HG02981 (cell line): ENCODE results near the gene RAB3B.
"Not testable (repeated sequence)": the region's sequence is repeated elsewhere in the genome, so short reads cannot be mapped to it uniquely, and the experiment has no call there.

Experiments used
- ATAC-seq: cut with Tn5 transposase; IDR thresholded peaks from one replicate; pipeline ENCODE4 v1.9.1; 2021; ENCODE audit warnings: mild to moderate bottlenecking, moderate library complexity; ENCODE audit not compliant: unreplicated experiment

RAB3B gene

DNA sequence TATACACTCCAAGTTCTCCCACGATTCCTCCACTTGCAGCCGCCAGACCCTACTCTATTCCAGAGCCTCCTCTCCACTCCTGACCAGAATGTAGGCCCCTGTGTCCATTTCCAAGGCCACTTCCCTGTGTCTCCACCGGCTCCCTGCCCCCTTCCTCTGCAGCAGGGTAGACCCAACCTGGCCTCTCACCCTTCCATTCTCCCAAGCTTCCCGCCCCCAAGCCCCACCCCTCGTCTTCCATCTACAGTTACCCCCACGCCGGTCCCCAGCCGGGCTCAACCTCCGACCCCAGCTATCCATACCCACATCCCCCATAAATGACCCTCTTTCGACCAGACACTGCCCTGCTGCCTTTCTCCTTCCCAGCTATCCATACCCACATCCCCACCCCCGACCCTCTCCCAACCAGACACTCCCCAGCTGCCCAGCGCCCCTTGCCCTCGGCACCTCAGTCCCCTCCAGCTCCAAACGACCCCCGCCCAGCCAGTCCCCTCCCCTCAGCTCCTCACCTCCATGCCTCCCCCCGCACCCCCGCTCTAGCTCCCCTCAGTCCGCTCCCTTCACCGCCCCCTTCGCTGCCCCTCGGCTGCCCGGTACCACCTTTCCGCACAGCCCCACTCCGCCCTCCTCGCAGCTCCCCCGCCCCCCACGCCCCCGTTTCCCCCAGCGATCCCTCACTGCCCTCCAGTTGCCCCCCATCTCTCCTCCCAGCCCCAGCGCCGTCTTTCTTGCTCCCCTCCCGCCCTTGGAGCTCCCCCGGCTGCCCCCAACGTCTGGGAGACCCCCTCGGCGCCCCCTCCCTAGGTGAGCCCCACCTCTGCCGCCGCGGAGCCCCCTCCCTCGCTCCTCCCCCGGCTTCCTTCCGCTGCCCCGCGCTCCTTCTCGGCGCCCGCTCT is 670 bp downstream of the RAB3B start:
- no peak for ATAC-seq

DNA sequence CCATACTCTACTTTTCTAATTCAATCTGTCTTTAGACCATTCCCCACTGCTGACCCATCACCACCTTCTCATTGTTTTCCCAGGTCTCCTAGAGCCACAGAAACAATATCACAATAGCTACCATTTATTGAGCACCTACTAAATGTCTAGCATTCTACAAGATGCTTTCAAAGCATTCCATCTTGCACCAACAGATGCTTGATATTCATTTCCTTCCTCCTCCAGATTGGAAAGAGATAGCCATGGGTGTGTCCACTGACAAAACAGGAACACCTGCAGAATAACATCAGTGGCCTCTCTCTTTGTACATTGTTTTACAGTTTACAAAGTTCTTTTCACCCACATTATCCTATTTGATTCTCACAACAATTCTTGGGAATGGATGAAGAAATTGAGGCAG is 2.2 kb downstream of the RAB3B start:
- ATAC-seq = no peak

DNA sequence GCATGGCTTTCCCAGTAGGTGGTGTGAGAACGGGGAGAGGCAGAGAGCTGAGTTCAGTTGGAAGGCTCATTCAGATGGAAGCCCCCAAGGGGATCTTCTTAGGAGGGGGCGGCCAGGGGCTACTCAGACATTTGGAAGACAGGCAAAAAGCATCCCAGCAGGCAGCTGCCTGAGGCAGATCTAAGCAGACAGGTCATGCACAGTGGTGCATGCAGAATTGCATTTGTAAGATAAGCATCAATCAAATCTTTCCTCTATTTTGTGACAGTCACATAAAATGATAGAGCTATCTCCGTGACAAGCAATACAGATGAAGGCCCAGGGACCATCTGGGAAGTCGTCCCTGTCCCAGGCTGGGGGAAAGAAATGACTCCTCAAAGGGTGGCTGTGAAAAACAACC is 3.8 kb downstream of the RAB3B start:
- no peak for ATAC-seq

- ATAC-seq = no peak
Measured at GRCh38 chr1:51982161-51982560, 8.3 kb downstream of the RAB3B start.

DNA sequence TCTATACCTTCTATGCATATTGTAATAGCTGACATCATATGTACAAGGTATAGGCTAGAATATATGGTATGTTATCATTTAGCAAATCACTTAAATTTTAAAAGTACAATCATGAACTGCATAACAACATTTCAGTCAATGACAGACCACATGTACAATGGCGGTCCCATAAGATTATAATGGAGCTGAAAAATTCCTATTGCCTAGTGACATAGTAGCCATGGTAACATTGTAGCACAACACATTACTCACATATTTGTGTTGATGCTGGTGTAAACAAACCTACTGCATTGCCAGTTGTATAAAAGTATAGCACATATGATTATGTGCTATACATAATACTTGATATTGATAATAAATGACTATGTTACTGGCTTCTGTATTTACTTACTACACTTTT is 8.9 kb downstream of the RAB3B start:
- no peak for ATAC-seq

DNA sequence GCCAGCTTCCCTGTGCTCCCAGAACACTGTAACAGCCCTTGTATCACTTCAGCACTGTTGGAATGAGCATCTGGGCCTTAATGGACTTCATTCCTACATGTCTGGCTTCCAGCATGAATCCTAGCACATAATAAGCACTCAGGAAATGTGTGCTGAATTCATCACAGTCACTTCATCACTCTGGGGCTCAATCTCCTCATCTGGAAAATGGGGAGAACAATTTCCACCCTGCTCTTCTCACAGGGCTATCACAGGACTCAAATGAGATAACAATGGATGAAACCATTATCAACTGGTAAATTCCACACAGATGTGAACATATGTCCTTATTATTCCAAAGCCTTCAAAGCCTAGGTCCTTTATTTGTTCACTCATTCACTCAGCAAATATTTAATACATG is 12.4 kb downstream of the RAB3B start:
- ATAC-seq = no peak

DNA sequence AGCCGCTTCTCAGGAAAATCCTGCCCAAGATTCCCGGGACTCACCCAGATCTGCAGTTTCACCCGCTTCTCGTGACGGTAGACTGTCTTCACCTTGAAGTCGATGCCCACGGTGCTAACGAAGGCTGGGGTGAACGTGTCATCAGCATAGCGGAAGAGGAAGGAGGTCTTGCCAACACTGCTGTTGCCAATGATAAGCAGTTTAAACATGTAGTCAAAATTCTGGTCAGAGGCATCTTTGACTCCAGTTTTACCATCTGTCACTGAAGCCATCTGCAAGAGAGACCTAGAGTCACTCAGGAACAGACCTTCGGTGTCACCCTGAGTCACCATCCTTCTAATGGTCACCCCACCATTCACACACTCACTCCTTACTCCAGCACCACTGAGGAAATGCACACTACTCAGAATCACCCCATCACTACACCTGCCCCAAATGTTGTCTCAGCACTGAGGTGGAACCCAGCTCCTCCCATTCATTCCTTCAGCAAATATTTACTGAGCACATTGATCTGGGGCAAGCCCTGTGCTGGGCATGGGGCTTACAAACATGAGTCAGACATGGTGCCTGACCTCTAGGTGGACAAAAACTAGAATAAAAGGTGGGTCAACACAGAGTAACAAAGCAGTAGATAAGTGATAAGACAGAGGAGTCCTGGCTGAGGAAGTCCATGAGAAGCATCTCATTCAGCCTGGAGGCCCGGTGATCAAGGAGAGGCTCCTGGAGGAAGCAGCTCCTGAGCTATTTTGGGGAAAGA is 13.5 kb downstream of the RAB3B start:
- ATAC-seq = no peak

- ATAC-seq = no peak
Measured at GRCh38 chr1:51973587-51974474, 16.7 kb downstream of the RAB3B start.

- ATAC-seq = no peak
Measured at GRCh38 chr1:51969038-51969705, 21.3 kb downstream of the RAB3B start.

GRCh38 chr1:51968632-51969031 is 21.9 kb downstream of the RAB3B start:
- no peak for ATAC-seq

- ATAC-seq = not testable (repeated sequence)
Measured at GRCh38 chr1:51967213-51967791, 23.2 kb downstream of the RAB3B start.

GRCh38 chr1:51966559-51966958 is 23.9 kb downstream of the RAB3B start:
- ATAC-seq = no peak

GRCh38 chr1:51964309-51964696 is 26.2 kb downstream of the RAB3B start:
- ATAC-seq = no peak

- no peak for ATAC-seq
Measured at GRCh38 chr1:51963592-51964308, 26.8 kb downstream of the RAB3B start.

DNA sequence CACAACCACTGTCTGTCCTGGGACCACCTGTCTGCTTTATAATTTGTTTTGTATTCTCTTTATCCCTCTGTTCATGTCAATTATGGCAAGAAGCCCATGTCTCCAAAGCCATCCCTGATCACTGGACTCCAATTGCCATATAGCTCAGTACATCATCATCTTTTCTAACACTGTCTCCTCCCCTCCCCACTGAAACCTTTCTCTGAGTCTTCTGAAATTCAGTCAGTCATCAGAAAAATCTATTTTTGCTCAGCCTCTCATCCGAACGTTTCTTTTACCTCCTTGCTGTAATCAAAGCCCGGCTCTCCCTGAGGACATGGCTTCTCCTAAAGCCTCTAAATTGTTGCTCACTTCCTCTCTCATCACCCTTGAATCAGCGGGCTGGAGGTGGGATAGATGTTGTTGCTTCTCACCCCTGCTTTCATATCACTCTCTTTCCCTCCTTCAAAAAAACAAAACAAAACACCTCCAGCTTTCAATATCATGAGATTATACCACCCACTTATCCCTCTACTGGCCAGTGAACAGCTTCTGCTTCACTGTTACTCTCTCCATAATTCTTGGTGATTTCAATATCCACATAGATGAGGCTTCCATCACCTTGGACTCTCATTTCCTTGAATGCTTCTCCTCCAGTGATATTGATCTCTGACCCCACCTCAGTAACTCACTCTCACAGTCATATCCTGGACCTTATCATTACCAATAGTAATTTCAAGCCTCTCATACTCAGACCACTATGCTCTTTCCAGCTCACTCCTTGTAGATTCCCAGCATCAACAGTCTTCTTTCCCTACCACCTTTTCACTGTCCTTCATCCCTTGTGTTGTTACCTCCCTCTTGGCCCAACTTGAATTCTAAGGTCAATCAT is 27.8 kb downstream of the RAB3B start:
- ATAC-seq = no peak

- no peak for ATAC-seq
Measured at GRCh38 chr1:51961954-51962353, 28.5 kb downstream of the RAB3B start.

GRCh38 chr1:51961231-51961630 is 29.3 kb downstream of the RAB3B start:
- no peak for ATAC-seq

GRCh38 chr1:51960262-51960661 is 30.2 kb downstream of the RAB3B start:
- no peak for ATAC-seq

- ATAC-seq = no peak
Measured at GRCh38 chr1:51958824-51959223, 31.7 kb downstream of the RAB3B start.
